Parathyroid adenoma (tissue), 2 donors: ENCODE results near the gene CEP112.

Source experiments
- H2AFZ ChIP-seq: fragments of 300-600 bp; sonication (generic); one replicate; pipeline ENCODE4 v1.7.0; 2017; ENCODE audit warnings: antibody characterized with exemption, mild to moderate bottlenecking
- H3K27ac ChIP-seq: fragments of 300-600 bp; sonication (generic); one replicate; pipeline ENCODE4 v1.7.0; 2017
- H3K27me3 ChIP-seq: fragments of 300-600 bp; sonication (generic); one replicate; pipeline ENCODE4 v1.7.0; 2017; ENCODE audit warnings: low read length; ENCODE audit not compliant: control insufficient read depth, insufficient read depth
- H3K36me3 ChIP-seq: fragments of 300-600 bp; sonication (generic); one replicate; pipeline ENCODE4 v1.7.0; 2017; ENCODE audit warnings: low read length; ENCODE audit not compliant: control insufficient read depth, insufficient read depth
- H3K4me1 ChIP-seq: fragments of 300-600 bp; sonication (generic); one replicate; pipeline ENCODE4 v1.7.0; 2017; ENCODE audit warnings: control low read depth
- H3K4me2 ChIP-seq: fragments of 300-600 bp; sonication (generic); one replicate; pipeline ENCODE4 v1.7.0; 2017; ENCODE audit warnings: low read length
- H3K4me3 ChIP-seq: fragments of 300-600 bp; sonication (generic); one replicate; pipeline ENCODE4 v1.7.0; 2017; ENCODE audit warnings: low read depth, low read length
- H3K79me2 ChIP-seq: fragments of 300-600 bp; sonication (generic); one replicate; pipeline ENCODE4 v1.7.0; 2017; ENCODE audit warnings: control low read depth
- H3K9ac ChIP-seq: fragments of 300-600 bp; sonication (generic); one replicate; pipeline ENCODE4 v1.7.0; 2017; ENCODE audit warnings: mild to moderate bottlenecking
- H3K9me3 ChIP-seq: fragments of 300-600 bp; sonication (generic); one replicate; pipeline ENCODE4 v1.7.0; 2017; ENCODE audit warnings: low read length; ENCODE audit not compliant: control insufficient read depth
- CTCF ChIP-seq: fragments of 300-600 bp; sonication (generic); IDR thresholded peaks from one replicate; pipeline ENCODE4 v1.7.0; 2017; ENCODE audit warnings: antibody characterized with exemption, mild to moderate bottlenecking
- donor health status: primary hyperparathyroidism.

Gene CEP112

GRCh38 chr17:65756760-65757159 is 435.2 kb downstream of the CEP112 start:
- no peak overlapping the region for H3K4me2 ChIP-seq
- no peaks in the 10 kb centered on the region for H3K9me3 ChIP-seq
- no peaks in the 10 kb centered on the region for H3K4me1 ChIP-seq
- H3K4me3 ChIP-seq = no peak overlapping the region
- H3K27me3 ChIP-seq = no peaks in the 10 kb centered on the region
- no peak overlapping the region for H2AFZ ChIP-seq
- no peaks in the 10 kb centered on the region for H3K36me3 ChIP-seq
- H3K79me2 ChIP-seq = no peaks in the 10 kb centered on the region
- H3K27ac ChIP-seq = no peak overlapping the region
- no peak for TF ChIP-seq CTCF
- H3K9ac ChIP-seq = no peak overlapping the region

- Histone ChIP-seq H2AFZ (no peak overlapping the region), H3K27ac (no peak overlapping the region), H3K9me3 (no peaks in the 10 kb centered on the region), H3K4me3 (no peak overlapping the region), H3K9ac (no peak overlapping the region), H3K4me2 (no peak overlapping the region), H3K4me1 (peaks cover 1% of the 10 kb centered on the region), H3K79me2 (no peaks in the 10 kb centered on the region), H3K27me3 (no peaks in the 10 kb centered on the region), H3K36me3 (no peaks in the 10 kb centered on the region)
- no peak for TF ChIP-seq CTCF
These were observed 436.1 kb downstream of the CEP112 start for GRCh38 chr17:65755799-65756198.

GRCh38 chr17:65754630-65755029 is 437.3 kb downstream of the CEP112 start:
- Histone ChIP-seq H3K9ac (no peak overlapping the region), H3K27me3 (no peaks in the 10 kb centered on the region), H3K4me1 (peaks cover 3% of the 10 kb centered on the region), H3K4me3 (no peak overlapping the region), H3K4me2 (no peak overlapping the region), H2AFZ (no peak overlapping the region), H3K27ac (no peak overlapping the region), H3K9me3 (no peaks in the 10 kb centered on the region), H3K36me3 (no peaks in the 10 kb centered on the region), H3K79me2 (no peaks in the 10 kb centered on the region)
- TF ChIP-seq CTCF = no peak

- H3K4me1 ChIP-seq = peaks cover 3% of the 10 kb centered on the region
These were observed 437.9 kb downstream of the CEP112 start for GRCh38 chr17:65754081-65754480.

More at GRCh38 chr17:65754081-65754480, 437.9 kb downstream of the CEP112 start:
- H3K4me2 ChIP-seq = no peak overlapping the region
- no peak overlapping the region for H3K9ac ChIP-seq
- H3K79me2 ChIP-seq = no peaks in the 10 kb centered on the region
- H3K4me3 ChIP-seq = no peak overlapping the region
- no peaks in the 10 kb centered on the region for H3K27me3 ChIP-seq
- TF ChIP-seq CTCF = no peak
- no peaks in the 10 kb centered on the region for H3K9me3 ChIP-seq
- H3K27ac ChIP-seq = no peak overlapping the region
- no peak overlapping the region for H2AFZ ChIP-seq
- no peaks in the 10 kb centered on the region for H3K36me3 ChIP-seq
